Measurements from ENCODE around the gene C16orf74.

The C16orf74 gene

GRCh38 chr16:85750827-85751697 lies at the start of gene C16orf74:
TSS of gene C16orf74 (minus strand) at chr16:85751096. CDS start at chr16:85735217, 15,879 bp downstream.
- no peak for DNase-seq

DNA sequence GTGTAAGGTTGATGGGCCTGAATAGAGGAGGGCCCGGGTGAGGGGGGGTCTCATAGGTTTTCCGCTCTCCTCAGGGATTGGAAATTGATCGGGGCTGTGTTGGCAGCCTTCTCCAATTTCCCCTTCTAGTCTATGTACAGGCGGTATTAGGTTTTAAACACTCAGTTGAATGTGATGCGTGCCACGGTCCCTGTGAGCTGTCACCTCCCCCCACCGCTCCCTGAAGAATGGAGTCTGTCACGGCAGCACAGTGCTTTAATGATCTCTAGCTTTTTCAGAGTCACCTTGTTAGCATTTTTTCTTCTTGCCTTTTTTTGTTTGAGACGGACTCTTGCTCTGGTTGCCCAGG lies 49.4 kb upstream of the C16orf74 start:
- DNase-seq: no peak

- DNase-seq: peak; percentile 85
Observed at GRCh38 chr16:85799497-85800320, 48.8 kb upstream of the C16orf74 start, which contains the start of the genes COX4I1 and EMC8. TSS of gene COX4I1 (plus strand) at chr16:85799695. CDS start at chr16:85801206, 1,511 bp downstream. TSS of gene EMC8 (minus strand) at chr16:85799544. CDS start at chr16:85799295, 249 bp downstream.

DNA sequence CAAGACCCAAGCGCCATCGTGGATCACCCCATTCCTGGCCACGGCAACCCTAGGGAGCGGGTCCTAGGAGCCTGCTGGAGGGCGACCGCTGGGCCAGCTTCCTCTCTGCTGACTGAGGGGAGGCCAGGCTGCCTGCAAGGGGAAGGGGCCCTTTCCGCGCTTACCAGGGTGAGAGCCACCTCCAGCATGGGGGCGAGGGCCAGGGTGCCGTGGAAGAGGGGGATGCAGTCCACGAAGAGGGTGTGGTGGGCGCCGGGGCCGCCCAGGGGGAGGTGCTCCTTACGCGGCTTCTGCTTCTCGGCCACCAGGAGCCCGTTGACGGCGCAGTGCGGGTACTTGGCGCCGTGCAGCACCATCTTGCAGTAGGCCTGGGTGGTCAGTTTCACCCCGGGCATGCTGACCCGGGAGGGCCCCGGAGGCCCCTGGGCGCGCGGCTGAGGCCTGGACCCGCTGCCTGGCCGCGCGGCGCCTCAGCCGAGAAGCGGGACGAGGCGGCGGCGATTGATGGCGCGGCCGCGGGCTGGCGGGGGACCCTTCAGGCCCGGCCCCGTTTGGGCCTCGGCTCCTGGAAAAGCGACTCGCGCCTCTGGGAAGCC lies 48.1 kb upstream of the C16orf74 start:
- DNase-seq: no peak

GRCh38 chr16:85798283-85798776 lies 47.4 kb upstream of the C16orf74 start:
- DNase-seq: no peak

GRCh38 chr16:85796599-85796998 lies 45.7 kb upstream of the C16orf74 start:
- no peak for DNase-seq

- DNase-seq: no peak
Observed at GRCh38 chr16:85796152-85796551, 45.3 kb upstream of the C16orf74 start.

DNA sequence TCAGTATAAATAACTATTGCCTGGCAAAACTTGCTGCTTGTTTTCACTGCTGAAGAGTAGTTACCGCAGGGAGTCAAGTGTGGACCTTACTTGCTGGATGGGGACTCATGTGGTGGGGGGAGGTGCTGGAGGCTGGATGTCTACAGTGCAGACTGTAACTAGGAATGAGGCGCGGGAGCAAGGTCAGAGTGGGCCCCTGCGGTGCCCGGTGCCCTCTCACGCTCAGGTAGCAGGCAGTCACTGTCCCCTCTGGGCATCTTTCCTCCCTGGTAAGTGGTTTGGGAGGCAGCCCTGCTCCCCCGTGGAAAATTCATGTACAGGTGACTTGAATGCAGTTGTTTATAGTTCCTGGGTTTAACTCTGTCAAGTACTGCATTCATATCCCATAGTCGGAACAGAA lies 43.8 kb upstream of the C16orf74 start:
- DNase-seq: no peak

GRCh38 chr16:85793662-85794298 lies 42.9 kb upstream of the C16orf74 start:
- DNase-seq: no peak

DNA sequence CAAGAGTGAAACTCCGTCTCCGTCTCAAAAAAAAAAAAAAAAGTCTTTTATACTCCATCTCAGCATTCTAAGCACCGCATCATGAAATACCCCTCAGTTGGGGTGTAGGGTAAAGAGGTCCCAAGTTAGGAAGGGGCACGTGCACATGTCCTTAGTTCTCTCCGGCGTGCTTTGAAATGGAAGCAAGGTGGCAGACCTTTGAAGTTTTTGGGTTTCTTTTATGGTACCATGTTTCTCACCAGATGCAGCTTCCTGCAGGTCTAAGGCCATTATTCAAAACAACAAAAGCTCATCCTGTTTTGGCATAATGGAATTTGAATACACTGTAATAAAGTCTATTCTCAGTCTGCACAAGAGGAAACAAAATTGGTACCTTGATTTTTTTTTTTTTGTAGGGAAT lies 38.9 kb upstream of the C16orf74 start:
- no peak for DNase-seq

GRCh38 chr16:85788819-85789218 lies 37.9 kb upstream of the C16orf74 start:
- no peak for DNase-seq

DNA sequence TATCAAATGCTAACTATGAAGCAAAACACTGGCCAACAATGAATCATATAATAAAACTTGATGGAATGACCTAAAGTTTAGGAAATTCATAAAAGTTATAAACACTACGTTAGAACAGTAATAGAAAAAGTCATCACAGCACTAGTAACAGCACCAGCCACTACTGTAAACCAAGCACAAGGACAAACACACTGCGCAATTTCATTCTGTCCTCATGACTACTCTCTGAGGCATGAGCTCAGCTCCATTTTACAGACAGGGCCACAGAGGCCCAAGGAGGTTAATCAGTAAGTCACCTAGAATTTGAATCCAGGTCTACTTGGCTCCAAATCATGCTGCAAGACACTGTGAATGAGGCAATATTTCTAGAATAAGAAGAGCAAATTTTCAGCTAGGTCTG lies 35.0 kb upstream of the C16orf74 start:
- no peak for DNase-seq

DNA sequence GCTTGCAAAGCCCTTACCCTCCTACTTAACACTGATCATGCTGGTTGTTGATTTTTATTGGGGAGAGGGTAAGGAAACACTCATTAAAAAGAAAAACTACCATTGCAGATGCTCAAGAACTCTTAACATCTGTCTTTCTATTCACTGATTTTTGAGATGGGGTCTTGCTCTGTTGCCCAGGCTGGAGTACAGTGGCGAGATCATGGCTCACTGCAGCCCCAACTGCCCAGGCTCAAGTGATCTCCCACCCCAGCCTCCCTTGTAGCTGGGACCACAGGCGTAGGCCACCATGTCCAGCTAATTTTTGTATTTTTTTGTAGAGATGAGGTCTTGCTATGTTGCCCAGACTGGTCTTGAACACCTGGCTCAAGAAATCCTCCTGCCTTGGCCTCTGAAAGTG lies 33.9 kb upstream of the C16orf74 start:
- no peak for DNase-seq

GRCh38 chr16:85783441-85783840 lies 32.5 kb upstream of the C16orf74 start:
- no peak for DNase-seq

- DNase-seq: no peak
Observed at GRCh38 chr16:85782451-85782850, 31.6 kb upstream of the C16orf74 start.

DNA sequence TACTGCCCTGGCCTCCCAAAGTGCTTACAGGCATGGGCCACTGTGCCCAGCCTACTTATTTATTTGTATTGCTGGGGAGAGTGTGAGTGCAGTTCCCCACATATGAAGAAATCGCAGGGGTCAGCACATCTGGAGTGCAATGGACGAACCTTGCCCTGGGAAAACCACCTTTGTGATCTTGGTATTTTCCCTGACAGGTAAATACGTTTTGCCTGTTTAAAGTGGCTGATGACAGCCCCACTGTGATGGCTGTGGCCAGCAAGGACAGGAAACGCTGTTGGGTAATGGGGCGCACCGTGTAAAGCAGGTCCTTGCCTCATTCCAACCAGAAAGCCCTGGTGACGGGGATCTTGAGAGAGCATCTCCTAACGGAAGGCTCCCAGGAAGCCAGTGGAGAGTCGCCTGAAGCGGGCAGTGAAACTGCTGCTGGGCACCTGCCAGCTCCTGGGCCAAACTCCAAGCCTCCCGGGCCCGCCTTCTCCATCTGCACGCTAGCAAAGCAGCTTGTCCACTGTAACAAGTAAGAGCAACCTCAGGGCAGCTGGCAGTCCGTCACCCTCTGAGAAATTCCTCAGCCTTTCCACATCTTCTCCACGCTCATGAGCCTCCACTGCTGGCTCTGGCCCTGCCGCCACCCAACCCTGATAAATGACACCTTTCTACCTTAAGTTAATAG lies 30.9 kb upstream of the C16orf74 start:
- no peak for DNase-seq

DNA sequence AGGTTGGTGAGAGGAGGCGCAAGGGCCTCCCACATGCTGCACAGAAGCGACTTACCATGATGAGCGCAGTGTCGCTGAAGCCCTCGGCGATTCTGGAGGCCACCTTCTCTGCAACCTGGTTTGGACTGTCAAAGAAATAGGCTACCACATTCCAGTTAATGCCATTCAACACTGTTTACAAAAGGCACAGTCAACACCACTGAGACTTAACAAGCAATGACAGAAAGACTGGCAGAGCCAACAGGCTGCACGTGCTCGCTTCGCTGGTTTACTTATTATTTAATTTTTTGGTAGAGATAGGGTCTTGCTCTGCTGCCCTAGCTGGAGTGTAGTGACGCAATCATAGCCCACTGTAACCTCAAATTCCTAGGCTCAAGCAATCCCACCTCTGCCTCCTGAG lies 30.3 kb upstream of the C16orf74 start:
- DNase-seq: no peak

- no peak for DNase-seq
Observed at GRCh38 chr16:85780281-85780680, 29.4 kb upstream of the C16orf74 start.

DNA sequence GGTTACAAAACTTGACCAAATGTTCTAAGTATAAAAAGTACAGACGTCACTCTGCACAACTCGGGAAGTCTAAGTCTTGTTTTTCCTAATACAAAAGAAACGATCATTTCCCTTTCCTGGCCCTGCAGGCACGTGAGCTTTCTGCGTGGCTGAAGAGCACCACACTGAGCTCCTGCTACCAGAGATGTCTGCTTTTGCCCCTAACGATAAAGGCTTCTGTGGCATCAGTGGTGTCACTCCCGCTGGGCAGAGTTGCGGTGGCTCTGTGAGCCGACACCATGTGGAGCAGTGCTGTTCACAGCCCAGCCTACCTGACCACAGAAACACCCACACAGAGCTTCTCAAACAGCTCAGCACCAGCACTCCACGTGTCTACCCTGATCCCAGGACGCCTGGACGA lies 28.0 kb upstream of the C16orf74 start:
- DNase-seq: no peak

GRCh38 chr16:85777583-85778310 lies 26.9 kb upstream of the C16orf74 start:
- no peak for DNase-seq

DNA sequence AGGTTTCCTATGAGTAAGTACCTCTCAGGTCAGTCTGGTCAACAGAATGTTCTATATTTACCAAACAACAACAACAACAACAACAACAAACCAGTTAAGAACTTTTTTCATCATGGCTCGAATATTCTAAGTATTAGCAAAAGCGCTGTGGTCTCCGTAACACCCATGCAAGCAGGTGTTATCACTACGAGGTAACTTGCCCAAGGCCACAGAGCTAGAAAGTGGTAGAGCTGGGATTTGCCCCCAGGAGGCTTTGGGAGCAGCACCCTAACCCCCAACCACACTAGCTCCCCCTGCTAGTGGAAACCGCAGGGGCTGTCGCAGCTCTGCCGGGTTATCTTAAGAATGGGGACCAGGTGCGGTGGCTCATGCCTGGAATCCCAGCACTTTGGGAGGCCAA lies 23.9 kb upstream of the C16orf74 start:
- no peak for DNase-seq

All from DMS153 (cell line).